AG10803 (cell line): ENCODE data around the gene SLC1A4.
"Not testable (repeated sequence)": the region's sequence is repeated elsewhere in the genome, so short reads cannot be mapped to it uniquely, and the experiment has no call there.

ENCODE experiments used
- DNase-seq: peaks from one replicate; pipeline ENCODE4 v3.0.0; 2010; ENCODE audit warnings: low read depth
- H3K4me3 ChIP-seq: 2 replicates; pipeline ENCODE4 v1.5.1; 2011; ENCODE audit warnings: mild to moderate bottlenecking, low read length, control low read depth
- CTCF ChIP-seq: conservative IDR thresholded peaks from 2 replicates; pipeline ENCODE4 v1.5.1; 2011; ENCODE audit warnings: mild to moderate bottlenecking, low read length, control low read depth, inconsistent platforms

The SLC1A4 gene

GRCh38 chr2:65026704-65027464, 37.7 kb downstream of the SLC1A4 start:
- H3K4me3 ChIP-seq: no peak overlapping the region
- no peak for TF ChIP-seq CTCF

GRCh38 chr2:65027616-65028244, 38.5 kb downstream of the SLC1A4 start:
- H3K4me3 ChIP-seq: no peak overlapping the region
- TF ChIP-seq CTCF: no peak
- no peak for DNase-seq

More at GRCh38 chr2:65026704-65027464, 37.7 kb downstream of the SLC1A4 start:
- no peak for DNase-seq

- H3K4me3 ChIP-seq: no peak overlapping the region
- no peak for TF ChIP-seq CTCF
- no peak for DNase-seq
Measured at GRCh38 chr2:65030476-65031332, 41.5 kb downstream of the SLC1A4 start.

- no peak for TF ChIP-seq CTCF
- H3K4me3 ChIP-seq: no peak overlapping the region
- DNase-seq: no peak
Measured at GRCh38 chr2:65031341-65032018, 42.3 kb downstream of the SLC1A4 start.

GRCh38 chr2:65032019-65032975, 43.1 kb downstream of the SLC1A4 start:
- no peak overlapping the region for H3K4me3 ChIP-seq
- DNase-seq: no peak
- no peak for TF ChIP-seq CTCF

GRCh38 chr2:65033178-65033577, 44.0 kb downstream of the SLC1A4 start:
- no peak for DNase-seq
- H3K4me3 ChIP-seq: no peak overlapping the region
- peak; percentile 17 for TF ChIP-seq CTCF

GRCh38 chr2:65033667-65034066, 44.5 kb downstream of the SLC1A4 start:
- not testable (repeated sequence) for DNase-seq, H3K4me3 ChIP-seq
